ENCODE measurements around the gene DHPS.
"Not testable (repeated sequence)": the region's sequence is repeated elsewhere in the genome, so short reads cannot be mapped to it uniquely, and the experiment has no call there.

DHPS gene

DNA sequence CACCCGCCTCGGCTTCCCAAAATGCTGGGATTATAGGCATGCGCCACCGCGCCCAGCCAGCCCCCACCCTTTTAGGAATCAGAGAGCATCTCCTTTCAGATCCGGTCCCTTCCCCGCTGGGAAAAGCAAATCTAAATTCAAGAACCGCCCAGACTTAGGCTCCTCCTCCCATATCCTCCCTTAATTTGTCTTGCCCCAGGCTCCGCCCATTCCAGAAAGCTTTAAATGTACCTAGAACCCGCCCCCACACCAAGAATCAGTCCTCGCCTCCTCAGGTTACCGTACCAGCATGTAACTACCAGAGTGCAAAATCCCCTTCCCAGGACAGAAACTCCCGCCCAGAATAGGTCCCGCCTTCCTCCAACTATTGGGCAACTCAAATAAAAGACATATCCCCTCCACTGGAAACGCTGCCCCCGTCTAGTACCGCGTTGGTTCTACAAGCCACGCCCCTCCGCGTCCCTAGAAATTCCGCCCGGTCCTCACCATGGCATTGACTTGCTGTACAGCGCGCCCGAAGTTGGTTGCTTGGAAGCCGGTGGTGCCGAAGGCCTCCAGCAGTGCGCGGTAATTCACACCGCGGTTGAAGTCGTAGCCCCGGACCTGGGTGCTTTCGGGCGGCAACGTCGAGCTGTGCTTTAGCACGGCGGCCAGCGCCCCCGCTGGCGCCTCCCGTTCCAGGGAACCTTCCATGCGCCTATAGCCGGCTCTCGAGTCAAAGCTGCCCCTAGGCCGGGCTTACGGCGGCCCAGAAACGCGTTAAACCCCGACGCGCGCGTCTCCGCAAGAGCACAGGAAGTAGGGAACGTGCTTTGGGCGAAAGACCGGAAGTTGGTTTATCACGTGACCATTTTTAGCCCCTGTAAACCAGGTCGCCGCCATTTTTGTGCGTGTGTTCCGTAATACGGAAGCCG, at the start of gene DHPS:
TSS of gene DHPS (minus strand) at position 807 of the 914 bp plus-strand sequence. CDS start at position 693, 114 bp downstream.
- Mint-ChIP-seq H3K4me3 (peak within 1 kb of the TSS; percentile 92), H3K9me3 (no peaks in the 10 kb centered on the region), H3K4me1 (peaks cover 12% of the 10 kb centered on the region), H3K36me3 (ENCODE audit: low read depth) (peaks cover 29% of the 10 kb centered on the region), H3K27me3 (ENCODE audit: low read depth, poor library complexity) (no peaks in the 10 kb centered on the region), H3K27ac (peak within 1 kb of the TSS; percentile 95)
- TF ChIP-seq, protein P1, sequence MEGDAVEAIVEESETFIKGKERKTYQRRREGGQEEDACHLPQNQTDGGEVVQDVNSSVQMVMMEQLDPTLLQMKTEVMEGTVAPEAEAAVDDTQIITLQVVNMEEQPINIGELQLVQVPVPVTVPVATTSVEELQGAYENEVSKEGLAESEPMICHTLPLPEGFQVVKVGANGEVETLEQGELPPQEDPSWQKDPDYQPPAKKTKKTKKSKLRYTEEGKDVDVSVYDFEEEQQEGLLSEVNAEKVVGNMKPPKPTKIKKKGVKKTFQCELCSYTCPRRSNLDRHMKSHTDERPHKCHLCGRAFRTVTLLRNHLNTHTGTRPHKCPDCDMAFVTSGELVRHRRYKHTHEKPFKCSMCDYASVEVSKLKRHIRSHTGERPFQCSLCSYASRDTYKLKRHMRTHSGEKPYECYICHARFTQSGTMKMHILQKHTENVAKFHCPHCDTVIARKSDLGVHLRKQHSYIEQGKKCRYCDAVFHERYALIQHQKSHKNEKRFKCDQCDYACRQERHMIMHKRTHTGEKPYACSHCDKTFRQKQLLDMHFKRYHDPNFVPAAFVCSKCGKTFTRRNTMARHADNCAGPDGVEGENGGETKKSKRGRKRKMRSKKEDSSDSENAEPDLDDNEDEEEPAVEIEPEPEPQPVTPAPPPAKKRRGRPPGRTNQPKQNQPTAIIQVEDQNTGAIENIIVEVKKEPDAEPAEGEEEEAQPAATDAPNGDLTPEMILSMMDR (IDR thresholded peaks at IDR 0.05): no peak
- DNase-seq: peak; percentile 88

DNA sequence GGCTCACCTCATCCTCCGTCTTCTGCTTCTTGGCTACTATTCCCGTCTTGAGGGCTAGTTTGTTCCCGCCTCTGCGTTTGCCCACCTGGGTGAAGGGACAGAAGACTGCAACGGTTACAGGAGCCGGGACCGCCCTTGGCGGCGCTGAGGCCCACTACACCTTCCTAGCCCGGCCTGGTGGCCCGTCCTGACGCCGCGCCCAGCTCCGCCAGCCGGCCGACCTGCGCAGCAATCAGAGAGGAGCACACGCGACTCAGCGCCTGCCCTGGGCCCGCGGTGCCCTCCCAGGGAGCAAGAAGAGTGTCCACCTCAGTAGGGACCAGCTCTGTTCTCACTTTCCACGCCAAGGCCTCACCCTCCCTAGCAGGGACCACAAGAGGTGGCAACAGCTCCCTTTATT, 49.7 kb upstream of the DHPS start:
- Mint-ChIP-seq H3K27me3 (ENCODE audit: low read depth, poor library complexity) (peaks cover 8% of the 10 kb centered on the region), H3K36me3 (ENCODE audit: low read depth) (peaks cover 18% of the 10 kb centered on the region)

DNA sequence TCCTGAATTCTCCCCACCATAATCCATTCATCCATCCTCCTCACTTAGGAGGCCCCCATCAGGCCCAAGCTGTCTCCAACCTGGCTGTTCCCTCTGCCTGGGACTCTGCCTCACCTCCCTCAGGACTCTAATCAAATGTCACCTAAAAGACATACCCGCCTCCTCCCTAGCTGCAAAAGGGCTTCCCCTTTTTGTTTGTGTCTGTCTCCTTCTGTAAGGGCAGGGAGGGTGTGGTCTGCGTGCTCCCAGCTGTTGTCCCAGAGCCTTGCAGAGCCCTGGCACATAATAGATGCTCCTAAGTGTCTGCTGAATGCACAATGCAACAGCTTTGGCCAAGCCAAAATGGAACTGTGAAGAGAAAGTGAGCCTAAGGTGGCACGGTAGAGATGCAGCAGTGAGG, 48.4 kb upstream of the DHPS start:
- Mint-ChIP-seq H3K36me3 (ENCODE audit: low read depth) (peaks cover 18% of the 10 kb centered on the region), H3K27me3 (ENCODE audit: low read depth, poor library complexity) (peaks cover 8% of the 10 kb centered on the region), H3K4me3 (no peak overlapping the region), H3K9me3 (no peaks in the 10 kb centered on the region), H3K27ac (peak overlapping the region; percentile 97), H3K4me1 (peaks cover 41% of the 10 kb centered on the region)
- DNase-seq: no peak
- TF ChIP-seq, protein P1 (IDR thresholded peaks at IDR 0.05): no peak

More for the DNA sequence above, 49.7 kb upstream of the DHPS start:
- Mint-ChIP-seq H3K4me3 (no peak overlapping the region), H3K27ac (no peak overlapping the region), H3K4me1 (peaks cover 38% of the 10 kb centered on the region), H3K9me3 (no peaks in the 10 kb centered on the region)
- TF ChIP-seq, protein P1 (IDR thresholded peaks at IDR 0.05): no peak
- DNase-seq: no peak

DNA sequence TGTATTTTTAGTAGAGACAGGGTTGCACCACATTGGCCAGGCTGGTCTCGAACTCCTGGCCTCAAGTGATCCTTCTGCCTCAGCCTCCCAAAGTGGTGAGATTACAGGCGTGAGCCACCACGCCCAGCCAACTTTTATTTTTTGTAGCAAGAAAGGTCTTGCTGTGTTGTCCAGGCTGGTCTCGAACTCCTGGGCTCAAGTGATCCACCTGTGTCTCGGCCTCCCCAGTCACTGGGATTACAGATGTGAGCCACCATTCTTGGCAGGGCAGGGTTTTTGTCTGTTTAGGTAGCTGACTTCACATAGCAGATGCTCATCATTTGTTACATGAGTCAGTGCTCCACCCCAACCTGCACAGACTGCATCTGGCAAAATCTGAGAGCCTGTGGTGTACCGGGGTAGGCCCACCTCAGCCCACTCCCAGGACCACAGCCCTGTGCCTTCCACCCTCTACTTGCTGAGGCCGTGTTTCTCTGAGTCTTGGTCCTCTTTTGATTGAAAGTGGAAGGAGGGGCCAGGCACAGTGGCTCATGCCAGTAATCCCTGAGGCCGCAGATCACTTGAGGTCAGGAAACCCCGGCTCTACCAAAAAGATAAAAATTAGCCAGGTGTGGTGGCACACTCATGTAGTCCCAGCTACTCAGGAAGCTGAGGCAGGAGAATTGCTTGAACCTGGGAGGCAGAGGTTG, 46.2 kb upstream of the DHPS start:
- Mint-ChIP-seq H3K4me1 (peaks cover 40% of the 10 kb centered on the region), H3K27ac (peak overlapping the region; percentile 22), H3K4me3 (no peak overlapping the region), H3K36me3 (ENCODE audit: low read depth) (peaks cover 18% of the 10 kb centered on the region), H3K9me3 (no peaks in the 10 kb centered on the region), H3K27me3 (ENCODE audit: low read depth, poor library complexity) (peaks cover 8% of the 10 kb centered on the region)
- no peak for DNase-seq
- TF ChIP-seq, protein P1 (IDR thresholded peaks at IDR 0.05): no peak

DNA sequence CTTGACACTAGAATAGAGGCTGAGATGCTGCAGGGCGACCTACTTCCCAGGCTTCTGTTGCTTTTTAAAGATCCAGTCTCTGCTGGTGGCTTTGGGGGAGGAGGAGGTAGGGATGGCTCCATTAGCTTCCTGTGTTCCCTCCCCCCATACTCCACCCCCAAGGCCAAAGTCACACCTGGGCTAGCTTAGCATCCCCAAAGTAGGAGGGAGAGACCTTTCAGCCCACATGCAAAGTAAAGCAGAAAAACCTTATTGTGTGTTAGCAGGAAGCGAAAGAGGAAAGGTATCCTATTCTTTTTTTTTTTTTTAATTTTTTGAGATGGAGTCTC, 45.3 kb upstream of the DHPS start:
- Mint-ChIP-seq H3K4me1 (peaks cover 32% of the 10 kb centered on the region), H3K4me3 (no peak overlapping the region), H3K27me3 (ENCODE audit: low read depth, poor library complexity) (peaks cover 3% of the 10 kb centered on the region), H3K27ac (no peak overlapping the region), H3K9me3 (no peaks in the 10 kb centered on the region), H3K36me3 (ENCODE audit: low read depth) (peaks cover 13% of the 10 kb centered on the region)
- TF ChIP-seq, protein P1 (IDR thresholded peaks at IDR 0.05): no peak
- no peak for DNase-seq

DNA sequence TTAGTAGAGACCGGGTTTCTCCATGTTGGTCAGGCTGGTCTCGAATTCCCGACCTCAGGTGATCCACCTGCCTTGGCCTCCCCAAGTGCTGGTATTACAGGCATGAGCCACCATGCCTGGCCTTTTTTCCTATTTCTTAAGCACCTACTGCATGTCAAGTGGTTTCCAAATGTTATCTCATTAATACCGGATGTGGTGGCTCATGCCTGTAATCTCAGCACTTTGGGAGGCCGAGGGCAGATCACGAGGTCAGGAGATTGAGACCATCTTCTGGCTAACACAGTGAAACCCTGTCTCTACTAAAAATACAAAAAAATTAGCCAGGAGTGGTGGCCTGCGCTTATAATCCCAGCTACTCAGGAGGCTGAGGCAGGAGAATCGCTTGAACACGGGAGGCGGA, 43.9 kb upstream of the DHPS start:
- Mint-ChIP-seq H3K36me3 (ENCODE audit: low read depth) (peaks cover 17% of the 10 kb centered on the region), H3K4me1 (peaks cover 42% of the 10 kb centered on the region)
- H3K4me3 Mint-ChIP-seq; H3K27ac Mint-ChIP-seq; H3K9me3 Mint-ChIP-seq; DNase-seq; H3K27me3 Mint-ChIP-seq (ENCODE audit: low read depth, poor library complexity): not testable (repeated sequence)

Data from nephron progenitor cell (in vitro differentiated cells).